ENCODE data around the gene USP5.

- TF ChIP-seq, protein P1, sequence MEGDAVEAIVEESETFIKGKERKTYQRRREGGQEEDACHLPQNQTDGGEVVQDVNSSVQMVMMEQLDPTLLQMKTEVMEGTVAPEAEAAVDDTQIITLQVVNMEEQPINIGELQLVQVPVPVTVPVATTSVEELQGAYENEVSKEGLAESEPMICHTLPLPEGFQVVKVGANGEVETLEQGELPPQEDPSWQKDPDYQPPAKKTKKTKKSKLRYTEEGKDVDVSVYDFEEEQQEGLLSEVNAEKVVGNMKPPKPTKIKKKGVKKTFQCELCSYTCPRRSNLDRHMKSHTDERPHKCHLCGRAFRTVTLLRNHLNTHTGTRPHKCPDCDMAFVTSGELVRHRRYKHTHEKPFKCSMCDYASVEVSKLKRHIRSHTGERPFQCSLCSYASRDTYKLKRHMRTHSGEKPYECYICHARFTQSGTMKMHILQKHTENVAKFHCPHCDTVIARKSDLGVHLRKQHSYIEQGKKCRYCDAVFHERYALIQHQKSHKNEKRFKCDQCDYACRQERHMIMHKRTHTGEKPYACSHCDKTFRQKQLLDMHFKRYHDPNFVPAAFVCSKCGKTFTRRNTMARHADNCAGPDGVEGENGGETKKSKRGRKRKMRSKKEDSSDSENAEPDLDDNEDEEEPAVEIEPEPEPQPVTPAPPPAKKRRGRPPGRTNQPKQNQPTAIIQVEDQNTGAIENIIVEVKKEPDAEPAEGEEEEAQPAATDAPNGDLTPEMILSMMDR (IDR thresholded peaks at IDR 0.05) = no peak
- TF ChIP-seq POLR2A (IDR thresholded peaks at IDR 0.05) = no peak
- TF ChIP-seq EP300 (IDR thresholded peaks at IDR 0.05) = no peak
Observed at GRCh38 chr12:6828781-6829535, 23.0 kb upstream of the USP5 start.
